Parathyroid adenoma (tissue), 2 donors: Measurements from ENCODE around the gene USP11.

ENCODE experiments used
- H2AFZ ChIP-seq: fragments of 300-600 bp; sonication (generic); one replicate; pipeline ENCODE4 v1.7.0; 2017; ENCODE audit warnings: antibody characterized with exemption, mild to moderate bottlenecking
- H3K27ac ChIP-seq: fragments of 300-600 bp; sonication (generic); one replicate; pipeline ENCODE4 v1.7.0; 2017
- H3K27me3 ChIP-seq: fragments of 300-600 bp; sonication (generic); one replicate; pipeline ENCODE4 v1.7.0; 2017; ENCODE audit warnings: low read length; ENCODE audit not compliant: control insufficient read depth, insufficient read depth
- H3K36me3 ChIP-seq: fragments of 300-600 bp; sonication (generic); one replicate; pipeline ENCODE4 v1.7.0; 2017; ENCODE audit warnings: low read length; ENCODE audit not compliant: control insufficient read depth, insufficient read depth
- H3K4me1 ChIP-seq: fragments of 300-600 bp; sonication (generic); one replicate; pipeline ENCODE4 v1.7.0; 2017; ENCODE audit warnings: control low read depth
- H3K4me2 ChIP-seq: fragments of 300-600 bp; sonication (generic); one replicate; pipeline ENCODE4 v1.7.0; 2017; ENCODE audit warnings: low read length
- H3K4me3 ChIP-seq: fragments of 300-600 bp; sonication (generic); one replicate; pipeline ENCODE4 v1.7.0; 2017; ENCODE audit warnings: low read depth, low read length
- H3K79me2 ChIP-seq: fragments of 300-600 bp; sonication (generic); one replicate; pipeline ENCODE4 v1.7.0; 2017; ENCODE audit warnings: control low read depth
- H3K9ac ChIP-seq: fragments of 300-600 bp; sonication (generic); one replicate; pipeline ENCODE4 v1.7.0; 2017; ENCODE audit warnings: mild to moderate bottlenecking
- H3K9me3 ChIP-seq: fragments of 300-600 bp; sonication (generic); one replicate; pipeline ENCODE4 v1.7.0; 2017; ENCODE audit warnings: low read length; ENCODE audit not compliant: control insufficient read depth
- TF ChIP-seq, protein P1 (sequence below): fragments of 300-600 bp; sonication (generic); IDR thresholded peaks from one replicate; pipeline ENCODE4 v1.7.0; 2017; ENCODE audit warnings: antibody characterized with exemption, mild to moderate bottlenecking
- donor health status: primary hyperparathyroidism.

The USP11 gene

DNA sequence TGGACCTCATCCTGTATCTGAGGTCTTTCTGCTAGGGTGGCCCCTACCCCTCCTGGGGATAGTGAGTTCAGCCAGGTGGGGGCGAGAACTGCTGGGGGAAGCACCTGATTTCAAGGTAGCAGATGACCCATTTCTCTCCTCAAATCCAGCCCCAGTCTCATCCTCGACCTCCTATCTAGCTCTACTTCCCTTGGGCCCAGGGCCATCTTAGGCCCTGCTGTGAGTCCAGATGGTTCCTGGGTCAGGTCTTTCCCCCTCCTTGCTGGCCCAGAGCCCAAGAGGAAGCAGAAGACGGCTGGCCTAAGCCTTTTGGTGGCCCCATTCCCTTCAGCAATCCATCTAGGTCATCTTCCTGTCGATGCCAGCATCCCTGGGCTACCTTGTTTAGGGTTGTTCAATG lies 11.1 kb upstream of the USP11 start:
- no peak overlapping the region for H3K27ac ChIP-seq
- TF ChIP-seq, protein P1, sequence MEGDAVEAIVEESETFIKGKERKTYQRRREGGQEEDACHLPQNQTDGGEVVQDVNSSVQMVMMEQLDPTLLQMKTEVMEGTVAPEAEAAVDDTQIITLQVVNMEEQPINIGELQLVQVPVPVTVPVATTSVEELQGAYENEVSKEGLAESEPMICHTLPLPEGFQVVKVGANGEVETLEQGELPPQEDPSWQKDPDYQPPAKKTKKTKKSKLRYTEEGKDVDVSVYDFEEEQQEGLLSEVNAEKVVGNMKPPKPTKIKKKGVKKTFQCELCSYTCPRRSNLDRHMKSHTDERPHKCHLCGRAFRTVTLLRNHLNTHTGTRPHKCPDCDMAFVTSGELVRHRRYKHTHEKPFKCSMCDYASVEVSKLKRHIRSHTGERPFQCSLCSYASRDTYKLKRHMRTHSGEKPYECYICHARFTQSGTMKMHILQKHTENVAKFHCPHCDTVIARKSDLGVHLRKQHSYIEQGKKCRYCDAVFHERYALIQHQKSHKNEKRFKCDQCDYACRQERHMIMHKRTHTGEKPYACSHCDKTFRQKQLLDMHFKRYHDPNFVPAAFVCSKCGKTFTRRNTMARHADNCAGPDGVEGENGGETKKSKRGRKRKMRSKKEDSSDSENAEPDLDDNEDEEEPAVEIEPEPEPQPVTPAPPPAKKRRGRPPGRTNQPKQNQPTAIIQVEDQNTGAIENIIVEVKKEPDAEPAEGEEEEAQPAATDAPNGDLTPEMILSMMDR: no peak
- no peaks in the 10 kb centered on the region for H3K9me3 ChIP-seq
- peaks cover 10% of the 10 kb centered on the region for H3K79me2 ChIP-seq
- no peak overlapping the region for H2AFZ ChIP-seq
- peaks cover 9% of the 10 kb centered on the region for H3K4me1 ChIP-seq
- H3K9ac ChIP-seq: no peak overlapping the region
- H3K4me2 ChIP-seq: no peak overlapping the region
- no peak overlapping the region for H3K4me3 ChIP-seq
- H3K27me3 ChIP-seq: no peaks in the 10 kb centered on the region
- H3K36me3 ChIP-seq: no peaks in the 10 kb centered on the region

GRCh38 chrX:47222751-47223350 lies 10.0 kb upstream of the USP11 start:
- Histone ChIP-seq H3K4me1 (peaks cover 9% of the 10 kb centered on the region), H3K9me3 (no peaks in the 10 kb centered on the region), H3K4me2 (no peak overlapping the region), H3K27ac (no peak overlapping the region), H3K27me3 (no peaks in the 10 kb centered on the region), H3K4me3 (no peak overlapping the region), H3K79me2 (peaks cover 10% of the 10 kb centered on the region), H2AFZ (no peak overlapping the region), H3K36me3 (no peaks in the 10 kb centered on the region), H3K9ac (no peak overlapping the region)
- TF ChIP-seq, protein P1: no peak

- Histone ChIP-seq H3K4me1 (peaks cover 9% of the 10 kb centered on the region), H3K9ac (no peak overlapping the region), H2AFZ (no peak overlapping the region), H3K4me3 (no peak overlapping the region), H3K27me3 (no peaks in the 10 kb centered on the region), H3K9me3 (no peaks in the 10 kb centered on the region), H3K79me2 (peaks cover 10% of the 10 kb centered on the region), H3K27ac (no peak overlapping the region), H3K36me3 (no peaks in the 10 kb centered on the region), H3K4me2 (no peak overlapping the region)
- TF ChIP-seq, protein P1: no peak
Observed at GRCh38 chrX:47223476-47224250, 9.1 kb upstream of the USP11 start.

GRCh38 chrX:47224266-47224895 lies 8.4 kb upstream of the USP11 start:
- Histone ChIP-seq H3K4me3 (no peak overlapping the region), H3K4me2 (no peak overlapping the region), H2AFZ (no peak overlapping the region), H3K4me1 (peaks cover 9% of the 10 kb centered on the region), H3K9ac (no peak overlapping the region), H3K79me2 (peaks cover 7% of the 10 kb centered on the region), H3K36me3 (no peaks in the 10 kb centered on the region), H3K27ac (no peak overlapping the region), H3K27me3 (no peaks in the 10 kb centered on the region), H3K9me3 (no peaks in the 10 kb centered on the region)
- TF ChIP-seq, protein P1: no peak
